ENCODE data around the gene TMEM202.

- TF ChIP-seq CTCF (IDR thresholded peaks at IDR 0.05) (no peak), EZH2 (IDR thresholded peaks at IDR 0.05; ENCODE audit: borderline replicate concordance, insufficient read depth, low read depth, low read length, poor library complexity, severe bottlenecking) (no peak)
These were observed 47.3 kb downstream of the TMEM202 start for GRCh38 chr15:72445426-72445825.

Data from B cell (primary cell).